OCI-M2 (cell line): ENCODE results near the gene NKAIN4.

ENCODE experiments used
- DNase-seq: peaks from one replicate; lab custom pipeline; 2025; ENCODE audit not compliant: unreplicated experiment; lab: John Stamatoyannopoulos, UW

NKAIN4 gene

GRCh38 chr20:63254232-63254605 lies at the start of gene NKAIN4:
Gene NKAIN4, minus strand, starts transcription at chr20:63254463. Its CDS starts 13 bp downstream, at chr20:63254450.
- DNase-seq = no peak

GRCh38 chr20:63303095-63303666 lies 48.9 kb upstream of the NKAIN4 start:
- DNase-seq = no peak

DNA sequence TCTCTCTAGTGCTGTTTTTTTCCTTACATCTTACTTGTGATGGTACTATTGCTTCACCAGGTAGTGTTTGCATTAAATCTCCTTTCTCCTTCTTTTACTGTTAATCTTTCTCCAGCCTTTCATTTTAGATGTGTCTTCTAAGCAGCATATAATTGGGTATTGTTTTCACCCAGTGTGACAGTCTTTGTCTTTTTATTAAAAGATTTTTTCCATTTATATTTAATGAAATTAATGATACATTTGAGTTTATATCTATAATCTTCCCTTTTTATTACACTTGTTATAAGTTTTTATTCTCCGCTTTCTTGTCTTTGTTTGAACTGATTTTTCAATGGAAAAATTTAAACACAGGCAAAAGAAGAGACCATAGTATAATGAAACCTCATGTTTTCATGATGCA lies 47.4 kb upstream of the NKAIN4 start:
- DNase-seq = no peak

GRCh38 chr20:63298731-63299312 lies 44.6 kb upstream of the NKAIN4 start:
- no peak for DNase-seq

DNA sequence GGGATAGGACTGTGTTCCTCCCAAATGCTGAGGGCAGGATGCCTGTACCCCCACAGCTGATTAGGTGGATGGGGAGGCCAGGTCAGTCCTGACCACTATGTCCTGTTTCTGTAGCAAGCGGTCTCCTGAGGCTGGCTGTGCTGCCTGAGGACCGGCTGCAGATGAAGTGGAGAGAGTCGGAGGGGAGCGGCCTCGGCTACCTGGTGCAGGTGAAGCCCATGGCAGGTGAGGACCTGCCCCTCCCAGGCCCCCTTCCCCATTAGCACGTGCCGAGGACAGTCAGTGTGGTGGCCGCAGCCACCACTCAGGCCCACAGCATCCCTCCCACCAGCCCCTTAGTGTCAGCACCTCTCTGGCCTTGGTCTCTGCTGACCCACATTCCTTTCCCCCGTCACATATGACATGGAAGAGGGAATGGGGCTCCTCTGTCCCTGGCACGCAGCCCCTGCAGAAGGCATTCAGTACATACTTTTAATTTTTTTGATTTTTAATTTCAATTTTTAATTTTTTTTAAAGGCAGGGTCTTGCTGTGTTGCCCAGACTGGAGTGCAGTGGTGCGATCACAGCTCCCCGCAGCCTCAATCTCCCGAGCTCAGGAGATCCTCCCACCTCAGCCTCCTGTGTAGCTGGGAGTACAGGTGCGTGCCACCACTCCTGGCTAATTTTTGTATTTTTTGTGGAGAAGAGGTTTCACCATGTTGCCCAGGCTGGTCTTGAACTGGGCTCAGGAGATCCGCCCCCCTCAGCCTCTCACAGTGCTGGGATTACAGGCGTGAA lies 43.7 kb upstream of the NKAIN4 start:
- DNase-seq = no peak

DNA sequence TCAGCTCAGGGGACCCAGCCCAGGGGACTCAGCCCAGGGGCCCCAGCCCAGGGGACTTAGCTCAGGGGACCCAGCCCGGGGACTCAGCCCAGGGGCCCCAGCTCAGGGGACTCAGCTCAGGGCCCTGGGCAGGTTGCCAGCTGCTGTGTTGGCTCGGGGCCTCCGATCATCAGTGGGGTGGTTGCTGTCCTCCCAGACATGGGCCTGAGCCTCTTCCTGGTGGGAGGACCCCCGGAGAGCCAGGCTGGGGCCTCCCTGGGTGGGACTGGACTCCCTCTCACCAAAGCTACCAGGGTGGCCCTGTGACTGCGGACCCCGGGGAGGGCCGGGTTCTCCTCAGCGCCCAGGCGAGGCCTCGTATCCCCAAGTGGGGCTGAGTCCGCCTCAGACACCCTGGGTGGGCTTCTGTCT lies 43.1 kb upstream of the NKAIN4 start:
- DNase-seq = no peak

DNA sequence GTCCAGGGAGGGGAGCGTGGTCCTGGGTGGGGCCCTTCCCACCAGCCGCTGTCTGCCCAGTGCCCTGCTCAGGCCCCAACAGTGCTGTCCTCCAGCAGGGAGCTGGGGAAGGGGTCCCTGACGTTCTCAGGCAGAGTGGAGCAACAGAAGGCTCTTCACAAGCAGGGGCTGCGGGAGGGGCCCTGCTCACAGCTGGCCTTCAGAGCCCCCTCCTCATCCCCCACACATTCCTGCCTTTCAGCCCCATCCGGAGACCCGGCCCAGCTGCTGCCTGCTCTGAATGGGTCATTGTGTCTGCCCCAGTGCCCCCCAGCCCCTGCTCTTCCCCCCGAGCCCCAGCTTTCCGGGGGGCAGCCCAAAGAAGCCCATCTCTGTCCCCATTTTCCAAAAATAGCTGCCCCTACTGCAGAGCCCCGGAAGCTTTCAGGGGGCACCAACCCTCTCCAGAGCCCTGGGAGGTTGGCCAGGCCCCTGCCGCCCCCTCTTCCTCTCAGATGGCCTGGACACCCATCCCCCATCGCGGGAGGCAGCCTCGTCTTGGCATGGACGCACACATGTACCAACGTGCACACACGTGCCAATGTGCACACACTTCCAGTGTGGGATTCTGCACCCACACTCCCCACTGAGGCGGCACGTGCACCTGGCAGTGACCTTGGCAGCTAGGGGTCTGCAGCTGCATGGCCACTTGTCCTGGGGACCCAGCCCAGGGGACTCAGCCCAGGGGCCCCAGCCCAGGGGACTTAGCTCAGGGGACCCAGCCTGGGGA lies 42.5 kb upstream of the NKAIN4 start:
- no peak for DNase-seq

GRCh38 chr20:63295846-63296245 lies 41.6 kb upstream of the NKAIN4 start:
- DNase-seq = no peak

DNA sequence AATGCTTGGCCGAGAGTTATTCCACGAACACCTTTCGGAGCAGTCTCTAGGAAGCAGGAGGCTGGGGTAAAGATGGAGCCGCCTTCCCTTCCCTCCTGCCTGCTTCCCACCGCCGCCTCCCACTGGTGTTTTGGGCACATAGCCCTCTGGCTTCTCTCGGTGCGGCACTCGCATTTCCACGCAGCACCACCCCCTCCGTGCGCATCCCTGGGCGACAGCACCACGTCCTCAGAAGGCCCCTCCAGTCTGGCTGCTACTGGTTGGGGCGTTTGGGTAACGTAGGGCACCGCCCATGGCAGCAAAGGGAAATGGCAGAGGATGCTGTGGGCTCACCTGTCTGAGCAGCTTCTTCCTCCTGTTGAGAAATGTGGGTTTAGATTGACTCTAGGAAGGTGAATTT lies 41.2 kb upstream of the NKAIN4 start:
- no peak for DNase-seq

- no peak for DNase-seq
Measured at GRCh38 chr20:63295018-63295417, 40.8 kb upstream of the NKAIN4 start.

GRCh38 chr20:63294536-63294900 lies 40.3 kb upstream of the NKAIN4 start:
- DNase-seq = no peak

GRCh38 chr20:63293871-63294535 lies 39.7 kb upstream of the NKAIN4 start:
- no peak for DNase-seq

GRCh38 chr20:63293456-63293855 lies 39.2 kb upstream of the NKAIN4 start:
- DNase-seq = no peak

- DNase-seq = no peak
Measured at GRCh38 chr20:63292904-63293303, 38.6 kb upstream of the NKAIN4 start, which contains the start of gene COL20A1. Gene COL20A1, plus strand, starts transcription at chr20:63293186. Its CDS starts 1,922 bp downstream, at chr20:63295108.

DNA sequence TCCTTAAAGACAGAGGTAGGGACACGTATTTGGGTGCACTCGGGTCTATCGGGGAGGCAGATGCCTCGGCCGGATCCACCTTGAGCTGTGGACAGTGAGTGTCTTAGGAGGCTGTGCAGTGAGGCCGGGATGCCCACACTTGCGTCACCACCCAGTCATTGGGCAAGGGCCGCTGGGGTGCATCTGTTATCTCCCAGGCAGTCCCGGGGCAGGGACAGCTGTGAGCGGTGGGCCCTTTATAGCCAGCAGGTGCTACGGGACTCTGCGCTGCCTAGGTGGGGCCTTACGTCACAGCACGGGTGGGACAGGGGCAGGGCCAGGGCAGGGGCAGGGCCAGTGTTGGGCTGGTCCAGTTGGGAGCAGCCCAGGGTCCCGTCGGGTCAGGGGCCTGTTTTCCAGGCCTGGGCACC lies 38.0 kb upstream of the NKAIN4 start:
- DNase-seq = no peak

DNA sequence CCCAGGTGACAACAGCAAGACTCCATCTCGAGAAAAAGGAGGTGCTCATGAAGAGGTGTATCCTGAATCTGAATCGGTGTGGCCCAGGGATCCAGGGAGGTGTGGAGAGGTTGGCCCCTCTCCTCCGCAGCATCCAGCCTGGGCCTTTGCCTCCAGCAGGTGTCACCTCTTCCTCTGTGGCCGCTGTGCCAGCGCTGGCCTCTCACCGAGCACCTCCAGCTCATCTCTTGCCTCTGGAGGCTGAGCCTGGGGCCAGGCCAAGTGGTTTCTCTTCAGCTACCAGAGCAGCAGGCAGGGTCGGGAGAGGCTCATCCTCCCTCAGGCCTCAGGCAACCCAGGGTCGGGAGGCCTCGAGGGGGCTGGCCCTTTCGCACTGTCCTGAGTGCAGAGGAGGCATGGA lies 37.5 kb upstream of the NKAIN4 start:
- DNase-seq = no peak

- DNase-seq = no peak
Measured at GRCh38 chr20:63290677-63291472, 36.6 kb upstream of the NKAIN4 start.

GRCh38 chr20:63290136-63290676 lies 35.9 kb upstream of the NKAIN4 start:
- DNase-seq = no peak

DNA sequence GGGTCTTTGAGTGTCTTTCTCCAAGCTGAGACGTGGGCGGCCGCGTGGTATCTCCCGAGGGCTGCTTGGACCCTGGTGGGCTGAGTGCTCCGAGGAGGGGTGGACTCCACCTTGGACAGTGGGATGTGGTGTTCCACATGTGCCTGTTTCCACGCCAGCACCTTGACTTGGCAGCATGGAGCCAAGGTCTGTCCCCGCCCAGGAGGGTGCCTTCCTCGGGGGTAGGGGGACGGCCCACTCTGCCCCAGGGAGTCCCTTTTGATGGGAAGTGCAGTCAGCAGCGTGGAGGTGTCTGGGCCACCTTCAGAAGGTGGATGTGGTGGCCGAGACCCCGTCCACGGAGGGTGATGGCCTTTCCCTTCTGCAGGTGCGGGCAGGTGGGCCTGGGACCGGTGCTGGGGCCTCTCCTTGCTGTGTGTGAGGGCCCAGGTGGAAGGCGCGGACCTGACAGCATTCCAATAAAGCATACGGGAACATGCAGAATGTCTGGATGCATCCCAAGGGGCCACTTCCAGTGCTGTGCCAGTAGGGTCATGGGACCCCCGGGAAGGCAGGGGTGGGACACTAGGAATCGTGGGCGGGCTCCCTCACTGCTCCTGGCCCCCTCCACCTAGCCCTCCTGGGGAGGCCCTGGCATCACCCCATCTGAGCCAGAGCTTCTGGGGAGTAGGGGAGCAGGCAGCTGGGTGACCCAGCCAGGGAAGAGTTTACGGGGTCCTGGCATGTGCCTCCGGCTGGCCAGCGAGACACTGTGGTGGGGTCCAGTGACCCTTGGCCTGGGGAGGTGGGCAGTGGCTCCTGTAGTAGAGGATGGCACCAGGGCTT lies 35.3 kb upstream of the NKAIN4 start:
- no peak for DNase-seq
